Upper lobe of left lung (tissue), 6 donors: ENCODE data around the gene PHKB. TPM values are rescaled to one million over a fixed set of nuclear protein-coding genes. Genes with fewer than 3 reads are reported as not detected.

Experiments used
- ATAC-seq, 2 donors: fragments of 200-7000 bp; cut with Tn5 transposase; one replicate each; pipeline ENCODE4 v1.9.1; 2022; ENCODE audit warnings: mild to moderate bottlenecking in 2 of 2, moderate library complexity in 2 of 2; ENCODE audit not compliant: low FRiP score in 2 of 2
- DNase-seq, 2 donors: peaks; one replicate each; pipeline ENCODE4 v3.0.0-alpha.2; 2019 to 2020
- H3K27ac ChIP-seq, 4 donors: fragments of 200-600 bp; sonication (generic); one replicate each; pipeline ENCODE4 v1.5.1; 2016 to 2019
- H3K27me3 ChIP-seq, 4 donors: fragments of 200-600 bp; sonication (generic); one replicate each; pipeline ENCODE4 v1.5.1; 2017 to 2019
- H3K36me3 ChIP-seq, 4 donors: fragments of 200-600 bp; sonication (generic); one replicate each; pipeline ENCODE4 v1.5.1; 2016 to 2019
- H3K4me1 ChIP-seq, 4 donors: fragments of 200-600 bp; sonication (generic); one replicate each; pipeline ENCODE4 v1.5.1; 2018 to 2019
- H3K4me3 ChIP-seq, 4 donors: fragments of 200-600 bp; sonication (generic); one replicate each; pipeline ENCODE4 v1.5.1; 2017 to 2019; ENCODE audit warnings: mild to moderate bottlenecking in 2 of 4, moderate library complexity in 1 of 4
- H3K9me3 ChIP-seq, 4 donors: fragments of 200-600 bp; sonication (generic); one replicate each; pipeline ENCODE4 v1.5.1; 2018 to 2019
- CTCF ChIP-seq, 6 experiments: fragments of 450-650 bp in 4 of 6; fragments of 200-600 bp in 2 of 6; sonication (generic) in 2 of 6; IDR thresholded peaks; one replicate each; pipeline ENCODE4 v1.5.1; 2016 to 2019; ENCODE audit warnings: antibody characterized with exemption in 6 of 6
- EP300 ChIP-seq, 4 donors: sonication (generic); formaldehyde crosslinking; IDR thresholded peaks; one replicate each; pipeline ENCODE4 v1.5.1; 2017; ENCODE audit warnings: antibody characterized with exemption in 4 of 4, control low read depth in 2 of 4
- POLR2A ChIP-seq, 4 donors: fragments of 450-650 bp; IDR thresholded peaks; one replicate each; pipeline ENCODE4 v1.5.1; 2016 to 2017; ENCODE audit warnings: antibody characterized with exemption in 4 of 4, mild to moderate bottlenecking in 2 of 4
- POLR2AphosphoS5 ChIP-seq, 2 donors: sonication (generic); formaldehyde crosslinking; IDR thresholded peaks; one replicate each; pipeline ENCODE4 v1.5.1; 2017; ENCODE audit warnings: antibody characterized with exemption in 2 of 2
- WGBS, 2 donors: methylation state at CpG; one replicate each; pipeline ENCODE4 v1.1.5; 2017 to 2018; 5-methylcytosine and 5-hydroxymethylcytosine counted together
- total RNA-seq, 6 donors: library from RNA; depleted of rRNA in 4 of 6; stranded (reverse); fragments of >200 nt in 4 of 6; gene quantifications; one replicate each; pipeline versions ENCODE4 v1.1.0 to v1.2.1, GENCODE V29; 2016 to 2021
- donor health status: DM: no; HTN: no; CAD: no; lungs with moderate emphysema.
- donor health status: DM: no; HTN: yes; CAD: no; lungs with severe emphysema.

PHKB gene
- total RNA-seq, 6 donors from 2014 or later = 63.0 to 135 (median 78.5) TPM

GRCh38 chr16:47646914-47647313, 185.8 kb downstream of the PHKB start:
- ATAC-seq = no peak
- Histone ChIP-seq H3K4me3 (no peak overlapping the region), H3K9me3 (no peaks in the 10 kb centered on the region), H3K27ac (no peak overlapping the region), H3K4me1 (peaks cover 8 to 15% (median 14%) of the 10 kb centered on the region in 4 donors), H3K36me3 (peaks cover 0 to 55% (median 8%) of the 10 kb centered on the region in 4 donors), H3K27me3 (no peaks in the 10 kb centered on the region)
- WGBS, 2 donors = 81 to 93% methylated on average over 4 of the region's 4 CpGs
- DNase-seq = no peak
- no peak for TF ChIP-seq POLR2AphosphoS5 (IDR thresholded peaks at IDR 0.05)
- no peak for TF ChIP-seq POLR2A (IDR thresholded peaks at IDR 0.05)
- no peak for TF ChIP-seq EP300 (IDR thresholded peaks at IDR 0.05)
- TF ChIP-seq CTCF (IDR thresholded peaks at IDR 0.05) = no peak

DNA sequence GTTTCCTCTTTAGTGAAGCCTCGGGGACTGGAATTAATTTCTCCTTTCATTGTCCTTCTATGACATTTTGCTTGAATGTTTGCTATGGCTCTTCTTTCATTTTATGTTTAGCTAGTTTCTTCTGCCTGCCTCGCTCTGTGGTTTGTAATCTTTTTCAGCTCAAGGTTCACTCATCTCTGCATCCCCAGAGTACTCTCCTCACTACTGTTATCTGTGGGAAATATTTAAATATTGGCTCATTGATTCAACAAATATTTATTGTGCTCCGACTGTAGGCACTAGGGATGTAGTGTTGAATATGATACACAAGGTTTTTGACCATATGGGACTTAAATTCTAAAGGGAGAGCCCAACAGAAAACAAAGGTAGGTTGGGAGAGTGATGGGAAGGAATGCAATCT, 195.9 kb downstream of the PHKB start:
- TF ChIP-seq CTCF (IDR thresholded peaks at IDR 0.05) (no peak), POLR2A (IDR thresholded peaks at IDR 0.05) (no peak), POLR2AphosphoS5 (IDR thresholded peaks at IDR 0.05) (no peak), EP300 (IDR thresholded peaks at IDR 0.05) (no peak)
- Histone ChIP-seq H3K36me3 (peaks cover 0 to 62% (median 15%) of the 10 kb centered on the region in 4 donors), H3K4me3 (no peak overlapping the region), H3K27me3 (no peaks in the 10 kb centered on the region), H3K4me1 (no peaks in the 10 kb centered on the region), H3K9me3 (no peaks in the 10 kb centered on the region), H3K27ac (no peak overlapping the region)
- DNase-seq (no peak), ATAC-seq (no peak)
- WGBS, 2 donors = 92 to 94% methylated on average over 3 of the region's 3 CpGs

GRCh38 chr16:47657977-47658376, 196.8 kb downstream of the PHKB start:
- no peak overlapping the region for H3K27ac ChIP-seq
- DNase-seq (no peak), ATAC-seq (no peak)
- peaks cover 0 to 59% (median 11%) of the 10 kb centered on the region in 4 donors for H3K36me3 ChIP-seq
- H3K27me3 ChIP-seq = no peaks in the 10 kb centered on the region
- no peak for TF ChIP-seq EP300 (IDR thresholded peaks at IDR 0.05)
- TF ChIP-seq CTCF (IDR thresholded peaks at IDR 0.05) = no peak
- TF ChIP-seq POLR2AphosphoS5 (IDR thresholded peaks at IDR 0.05) = no peak
- TF ChIP-seq POLR2A (IDR thresholded peaks at IDR 0.05) = no peak
- no peaks in the 10 kb centered on the region for H3K4me1 ChIP-seq
- no peaks in the 10 kb centered on the region for H3K9me3 ChIP-seq
- WGBS, 2 donors = 90 to 92% methylated on average over 1 of the region's 1 CpG
- no peak overlapping the region for H3K4me3 ChIP-seq

- Histone ChIP-seq H3K4me3 (no peak overlapping the region), H3K4me1 (no peaks in the 10 kb centered on the region), H3K27ac (no peak overlapping the region), H3K27me3 (no peaks in the 10 kb centered on the region), H3K36me3 (peaks cover 0 to 65% (median 10%) of the 10 kb centered on the region in 4 donors), H3K9me3 (no peaks in the 10 kb centered on the region)
- TF ChIP-seq POLR2A (IDR thresholded peaks at IDR 0.05) = no peak
- no peak for TF ChIP-seq POLR2AphosphoS5 (IDR thresholded peaks at IDR 0.05)
- TF ChIP-seq EP300 (IDR thresholded peaks at IDR 0.05) = no peak
- no peak for TF ChIP-seq CTCF (IDR thresholded peaks at IDR 0.05)
- DNase-seq (no peak), ATAC-seq (no peak)
- 85 to 93% methylated on average over 4 of the region's 4 CpGs for WGBS, 2 donors
Observed at GRCh38 chr16:47660540-47660939, 199.4 kb downstream of the PHKB start.

DNA sequence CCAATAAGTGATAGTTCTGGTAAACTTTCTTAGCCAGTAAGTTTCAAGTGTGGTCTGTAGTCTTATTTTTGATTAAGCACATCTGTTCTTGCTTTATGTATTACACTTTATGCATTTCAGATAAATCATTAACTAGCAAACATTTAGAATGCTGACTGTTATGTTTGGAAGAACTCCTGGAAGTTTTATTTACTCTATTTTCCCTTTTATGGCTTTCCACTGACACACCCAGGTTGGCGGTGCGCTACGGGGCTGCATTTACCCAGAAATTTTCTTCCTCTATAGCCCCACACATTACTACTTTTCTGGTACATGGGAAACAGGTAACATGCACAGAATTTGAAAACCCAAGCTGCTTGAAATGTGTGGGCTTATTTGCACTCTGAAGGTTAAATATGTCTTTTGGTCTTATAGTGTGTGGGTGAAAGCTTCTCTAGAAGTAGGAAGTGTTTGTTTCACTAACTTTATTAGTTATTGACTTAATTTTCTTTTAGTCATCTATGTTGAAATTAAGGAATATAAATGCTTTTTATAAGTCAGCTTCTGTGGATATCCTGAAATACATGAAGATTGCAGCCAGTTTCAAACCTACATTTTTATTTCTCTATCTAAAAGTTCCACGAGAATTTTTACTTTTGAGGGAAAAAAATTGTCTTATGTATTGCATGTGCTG, 203.7 kb downstream of the PHKB start:
- no peaks in the 10 kb centered on the region for H3K9me3 ChIP-seq
- no peaks in the 10 kb centered on the region for H3K27me3 ChIP-seq
- TF ChIP-seq POLR2A (IDR thresholded peaks at IDR 0.05) (no peak), EP300 (IDR thresholded peaks at IDR 0.05) (no peak), POLR2AphosphoS5 (IDR thresholded peaks at IDR 0.05) (no peak), CTCF (IDR thresholded peaks at IDR 0.05) (no peak)
- DNase-seq (no peak), ATAC-seq (no peak)
- WGBS, 2 donors = 61 to 82% methylated on average over 4 of the region's 4 CpGs
- H3K27ac ChIP-seq = no peak overlapping the region
- no peak overlapping the region for H3K4me3 ChIP-seq
- H3K4me1 ChIP-seq = no peaks in the 10 kb centered on the region
- peaks cover 0 to 62% (median 16%) of the 10 kb centered on the region in 4 donors for H3K36me3 ChIP-seq
